HG03432 (cell line): ENCODE measurements around the gene OSBPL6.
A peak's percentile ranks its signal among the peaks of the same experiment; 100 is the strongest.
"Not testable (repeated sequence)": the region's sequence is repeated elsewhere in the genome, so short reads cannot be mapped to it uniquely, and the experiment has no call there.

Experiments used
- ATAC-seq: cut with Tn5 transposase; IDR thresholded peaks from one replicate; pipeline ENCODE4 v1.9.1; 2021; ENCODE audit warnings: mild to moderate bottlenecking, moderate library complexity; ENCODE audit not compliant: unreplicated experiment

The OSBPL6 gene

DNA sequence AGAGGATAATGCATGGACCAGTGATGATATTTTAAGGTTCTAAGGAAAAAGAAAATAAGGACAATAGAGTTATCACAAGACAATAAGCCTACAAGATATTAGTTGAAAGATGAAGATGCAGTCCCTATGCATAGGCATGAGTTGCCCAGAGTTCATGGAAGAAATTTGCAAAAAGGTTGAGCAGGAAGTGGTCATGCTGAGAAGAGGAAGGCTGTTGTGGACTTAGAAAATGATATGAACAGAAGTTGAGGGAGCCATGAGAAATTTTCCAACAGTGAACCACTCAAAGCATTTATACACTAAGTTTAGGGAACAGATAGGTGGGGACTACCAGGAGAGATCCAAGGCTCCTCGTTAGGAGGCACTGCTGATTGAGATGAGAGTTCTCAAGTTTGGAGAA lies 3.5 kb downstream of the OSBPL6 start:
- ATAC-seq: no peak

DNA sequence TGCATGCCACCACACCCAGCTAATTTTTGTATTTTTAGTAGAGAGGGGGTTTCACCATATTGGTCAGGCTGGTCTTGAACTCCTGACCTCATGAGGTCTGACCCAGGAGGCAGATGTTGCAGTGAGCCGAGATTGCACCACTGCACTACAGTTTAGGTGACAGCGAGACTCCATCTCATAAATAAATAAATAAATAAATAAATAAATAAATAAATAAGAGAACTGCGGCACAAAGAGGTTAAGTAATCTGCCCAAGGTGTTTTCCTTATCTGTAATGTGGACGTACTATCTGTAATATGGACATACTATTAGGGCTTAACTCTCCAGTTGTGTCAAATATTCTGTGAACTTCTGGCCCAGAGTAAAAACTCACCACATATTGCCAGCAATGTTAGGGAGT lies 4.1 kb downstream of the OSBPL6 start:
- ATAC-seq: not testable (repeated sequence)

DNA sequence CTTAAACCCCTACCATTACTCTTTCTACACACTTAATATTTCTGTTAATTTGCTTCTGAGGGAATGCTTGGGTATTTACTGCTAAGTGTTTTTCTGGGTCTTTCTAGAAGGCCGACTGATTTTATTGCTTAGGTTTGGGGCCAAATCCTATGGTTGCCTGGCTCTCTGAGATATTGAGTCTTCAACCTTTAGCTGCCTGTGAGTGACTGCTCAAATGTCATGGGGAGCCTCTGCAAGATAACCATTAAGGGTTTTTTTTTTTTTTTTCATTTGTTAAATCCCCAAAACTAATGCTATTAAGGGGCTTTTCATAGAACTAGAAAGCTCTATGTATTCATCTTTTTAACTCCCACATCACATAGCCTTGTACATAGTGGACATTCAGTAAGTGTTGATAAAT lies 5.0 kb downstream of the OSBPL6 start:
- no peak for ATAC-seq

DNA sequence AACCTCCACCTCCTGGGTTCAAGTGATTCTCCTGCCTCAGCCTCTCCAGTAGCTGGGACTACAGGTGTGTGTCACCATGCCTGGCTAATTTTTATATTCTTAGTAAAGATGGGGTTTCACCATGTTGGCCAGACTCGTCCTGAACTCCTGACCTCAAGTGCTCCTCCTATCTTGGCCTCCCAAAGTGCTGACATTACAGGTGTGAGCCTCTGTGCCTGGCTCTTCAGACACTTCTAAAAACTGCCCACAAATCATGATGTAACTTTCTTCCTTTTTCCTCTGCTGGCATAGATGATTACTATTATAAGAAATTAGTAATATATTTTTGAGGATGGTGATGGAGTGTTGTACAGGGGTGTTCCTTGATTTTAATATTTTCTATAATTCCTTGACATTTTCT lies 6.0 kb downstream of the OSBPL6 start:
- ATAC-seq: no peak

DNA sequence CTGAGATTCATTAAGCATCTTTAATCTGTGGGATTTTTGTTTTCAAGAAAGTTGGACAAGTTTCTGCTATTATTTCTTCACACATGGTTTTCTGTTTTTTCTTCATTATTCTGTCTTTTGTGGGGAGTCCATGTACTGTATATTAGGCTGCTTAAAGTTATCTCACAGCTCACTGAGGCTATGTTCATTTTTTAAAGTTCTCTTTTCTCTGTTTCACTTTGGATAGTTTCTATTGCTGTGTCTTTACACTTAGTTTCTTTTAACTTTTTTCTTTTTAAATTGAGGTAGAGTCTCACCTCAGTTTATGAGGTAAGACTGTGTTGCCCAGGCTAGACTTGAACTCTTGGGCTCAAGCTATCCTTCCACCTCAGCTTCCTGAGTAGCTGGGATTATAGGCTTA lies 8.6 kb downstream of the OSBPL6 start:
- ATAC-seq: peak; percentile 64

DNA sequence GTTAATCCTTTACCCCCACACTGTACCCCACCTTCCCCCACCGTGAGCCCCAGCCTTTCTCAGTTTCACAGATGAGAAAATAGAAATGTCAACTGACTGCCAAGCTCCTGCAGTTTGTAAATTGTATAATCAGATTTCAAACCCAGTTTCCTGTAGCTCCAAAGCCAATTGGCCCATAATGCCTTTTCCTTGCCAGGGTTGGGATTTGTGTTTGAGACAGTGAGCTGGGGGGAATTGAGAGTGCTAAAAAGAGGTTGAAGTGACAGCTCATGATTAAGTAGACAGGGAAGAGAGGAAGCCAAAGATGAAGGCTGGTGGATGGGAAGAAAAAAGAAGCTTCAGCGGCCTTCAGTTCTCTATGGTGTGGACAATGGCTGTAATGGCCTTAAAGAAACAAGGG lies 10.7 kb downstream of the OSBPL6 start:
- ATAC-seq: no peak

GRCh38 chr2:178205853-178206521 lies 11.7 kb downstream of the OSBPL6 start:
- ATAC-seq: no peak

GRCh38 chr2:178208336-178208735 lies 14.0 kb downstream of the OSBPL6 start:
- no peak for ATAC-seq

DNA sequence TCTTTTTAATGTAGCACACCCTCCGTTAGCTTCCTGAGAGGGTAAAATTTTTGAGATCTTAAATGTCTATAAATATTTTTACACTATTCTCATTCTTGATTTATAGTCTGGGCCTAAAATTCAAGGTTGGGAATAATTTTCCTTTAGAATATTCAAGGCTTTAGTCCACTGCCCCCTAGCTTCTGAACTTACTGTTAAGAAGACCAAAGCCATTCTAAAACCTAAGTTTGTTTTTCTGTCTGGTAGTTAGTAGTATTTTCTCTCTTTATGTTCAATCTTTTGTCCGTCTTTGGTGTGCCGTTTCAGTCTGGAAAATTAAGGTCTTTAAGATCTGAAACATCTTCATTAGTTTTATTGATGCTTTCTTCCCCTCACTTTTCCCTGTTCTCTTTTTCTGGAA lies 14.5 kb downstream of the OSBPL6 start:
- ATAC-seq: no peak

DNA sequence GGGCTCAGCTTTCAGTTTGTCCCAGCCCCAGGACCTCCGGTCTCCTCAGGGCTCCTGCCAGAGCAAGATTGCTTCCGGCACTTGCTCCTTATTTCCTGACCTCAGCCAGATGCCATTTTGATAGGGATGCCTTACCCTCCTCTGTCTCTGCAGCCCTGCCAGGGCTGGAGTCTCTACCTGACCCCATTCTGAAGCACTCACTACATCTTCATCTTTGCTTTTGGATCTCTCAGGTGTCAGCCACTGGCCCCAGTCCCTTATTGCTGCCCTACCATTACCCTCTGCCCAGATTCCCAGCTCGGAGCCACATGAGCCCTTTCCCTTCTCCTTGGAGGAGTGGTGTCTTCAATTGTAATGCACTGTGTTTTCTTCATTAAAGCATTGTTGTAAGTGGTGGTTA lies 17.1 kb downstream of the OSBPL6 start:
- no peak for ATAC-seq

DNA sequence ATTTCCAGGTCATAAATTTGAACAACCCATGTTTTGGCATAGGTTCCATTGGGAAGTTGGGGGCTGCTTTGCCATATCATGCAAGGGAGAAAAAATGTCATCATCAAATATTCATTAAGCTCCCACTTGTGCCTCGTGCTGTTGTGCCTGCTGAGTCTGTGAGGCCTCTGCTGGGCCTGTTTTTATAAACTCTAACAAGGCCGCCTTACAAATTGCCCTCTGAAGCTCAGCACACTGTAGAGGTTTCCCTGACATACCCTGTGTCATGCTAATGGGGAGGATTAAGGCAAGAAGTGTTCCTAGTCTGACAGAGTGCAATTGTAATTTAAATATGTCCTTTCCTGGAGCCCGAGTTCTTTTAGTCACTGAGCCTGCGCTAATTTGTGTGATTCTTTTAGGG lies 17.6 kb downstream of the OSBPL6 start:
- ATAC-seq: no peak

- no peak for ATAC-seq
Observed at GRCh38 chr2:178213991-178214390, 19.7 kb downstream of the OSBPL6 start.

DNA sequence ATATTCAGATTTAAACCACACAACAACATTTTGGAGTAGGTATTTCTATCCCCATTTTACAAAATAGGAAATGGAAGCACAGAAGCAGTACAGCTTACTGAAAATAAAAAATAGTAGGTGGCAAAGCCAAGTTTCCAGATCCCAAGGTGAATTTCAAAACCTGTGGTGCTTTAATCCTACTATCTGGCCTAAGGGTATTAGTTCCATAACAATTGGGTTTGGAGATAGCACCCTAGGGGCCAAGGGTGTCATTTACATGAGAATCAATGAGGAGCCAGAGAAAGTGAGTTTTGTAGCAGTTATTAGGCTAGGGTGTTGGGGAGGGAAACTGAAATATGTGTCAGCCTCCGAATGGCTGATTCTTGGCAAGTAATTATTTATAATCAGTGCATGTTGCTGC lies 24.9 kb downstream of the OSBPL6 start:
- ATAC-seq: no peak

DNA sequence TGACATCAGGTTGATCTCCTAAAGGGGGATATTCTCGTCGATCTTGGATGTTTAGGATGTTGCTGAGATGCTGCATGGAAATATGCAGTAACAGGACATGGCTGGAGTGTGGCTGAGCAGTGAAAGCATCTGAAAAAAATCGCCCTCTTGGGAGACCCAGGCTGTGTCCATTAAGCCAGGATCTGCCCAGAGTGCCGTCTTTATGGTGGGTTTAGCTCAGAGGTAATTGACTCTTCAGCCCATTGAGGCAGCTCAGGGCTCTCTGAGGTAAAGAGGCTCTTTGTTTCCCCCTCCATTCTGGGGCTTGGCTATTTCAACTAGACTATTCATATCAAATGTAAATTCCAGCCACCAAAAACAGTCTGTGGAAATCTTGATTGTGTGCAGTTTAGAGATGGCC lies 26.5 kb downstream of the OSBPL6 start:
- ATAC-seq: no peak

DNA sequence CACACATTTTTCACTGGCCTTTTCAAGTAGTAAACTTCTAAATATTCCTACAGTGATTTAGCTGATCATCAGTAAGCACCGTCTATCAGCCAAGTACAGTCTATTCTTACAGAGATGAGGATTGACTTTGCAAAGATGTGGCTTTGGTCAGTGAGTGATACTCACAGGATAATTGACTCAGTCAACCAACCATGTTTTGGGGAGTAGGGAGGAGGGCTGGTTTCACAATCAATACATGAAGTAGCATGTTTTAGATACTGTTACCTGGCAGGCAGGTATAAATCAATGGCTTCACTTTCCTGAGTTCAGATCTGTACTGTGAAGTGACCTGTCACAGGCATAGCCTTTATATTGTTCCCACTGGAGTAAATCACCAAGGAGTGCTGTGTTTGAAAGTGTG lies 27.2 kb downstream of the OSBPL6 start:
- no peak for ATAC-seq

- no peak for ATAC-seq
Observed at GRCh38 chr2:178223806-178224205, 29.5 kb downstream of the OSBPL6 start.

GRCh38 chr2:178225006-178225805 lies 30.9 kb downstream of the OSBPL6 start:
- no peak for ATAC-seq

DNA sequence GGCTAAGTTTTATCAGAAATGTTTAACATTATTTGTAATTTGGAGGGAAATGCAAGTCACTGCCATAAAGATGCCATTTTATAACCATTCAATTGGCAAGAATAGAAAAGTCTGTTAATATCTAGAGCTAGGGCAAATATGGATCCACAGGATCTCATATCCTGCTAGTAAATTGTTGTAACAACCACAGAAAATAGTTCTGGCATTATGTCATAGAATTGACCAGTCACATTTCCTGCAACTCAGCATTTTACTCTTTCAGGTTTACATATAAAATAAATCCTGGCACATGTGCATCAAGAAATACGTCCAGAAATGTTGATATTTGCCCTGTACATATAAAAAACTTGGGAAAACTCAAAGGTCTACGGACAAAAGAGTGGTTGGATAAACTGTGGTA lies 32.9 kb downstream of the OSBPL6 start:
- ATAC-seq: no peak

DNA sequence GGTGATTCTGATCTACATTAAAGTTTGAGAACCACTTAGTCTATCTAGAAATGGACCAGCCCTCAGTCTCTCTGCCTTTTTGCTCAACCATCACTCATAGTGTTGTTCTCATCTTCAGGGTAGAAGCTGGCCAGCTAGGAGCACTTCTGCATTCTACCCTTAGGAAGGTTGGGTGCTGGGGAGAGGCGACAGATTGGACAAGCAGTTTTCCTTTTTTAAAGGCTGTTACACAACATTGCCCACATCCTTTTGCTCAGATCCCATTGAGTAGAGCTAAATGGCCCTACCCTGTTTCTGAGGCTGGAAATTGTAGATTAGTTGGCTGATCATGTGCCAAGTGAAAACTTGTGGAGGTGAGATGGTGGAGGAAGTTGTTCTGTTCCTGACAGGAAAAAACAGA lies 35.6 kb downstream of the OSBPL6 start:
- ATAC-seq: no peak

GRCh38 chr2:178230396-178230795 lies 36.1 kb downstream of the OSBPL6 start:
- no peak for ATAC-seq

DNA sequence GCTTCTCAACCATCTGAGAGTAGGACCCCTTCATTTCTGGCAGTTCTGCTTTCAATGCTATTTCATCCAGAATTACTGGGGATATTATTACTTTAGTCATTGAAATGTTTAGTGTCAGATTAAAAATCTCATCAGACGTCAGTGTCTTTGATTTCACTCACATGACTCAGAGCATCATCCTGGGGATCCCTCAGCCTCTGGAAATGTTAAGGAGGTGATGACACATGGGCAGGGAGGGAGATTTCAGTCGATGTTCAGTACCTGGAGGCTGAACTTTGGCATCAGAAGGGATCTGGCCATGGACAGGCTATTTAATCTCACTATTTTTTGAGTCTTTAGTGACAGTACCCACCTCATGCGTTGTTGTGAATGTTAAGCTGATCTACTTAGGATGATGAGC lies 39.1 kb downstream of the OSBPL6 start:
- ATAC-seq: no peak

DNA sequence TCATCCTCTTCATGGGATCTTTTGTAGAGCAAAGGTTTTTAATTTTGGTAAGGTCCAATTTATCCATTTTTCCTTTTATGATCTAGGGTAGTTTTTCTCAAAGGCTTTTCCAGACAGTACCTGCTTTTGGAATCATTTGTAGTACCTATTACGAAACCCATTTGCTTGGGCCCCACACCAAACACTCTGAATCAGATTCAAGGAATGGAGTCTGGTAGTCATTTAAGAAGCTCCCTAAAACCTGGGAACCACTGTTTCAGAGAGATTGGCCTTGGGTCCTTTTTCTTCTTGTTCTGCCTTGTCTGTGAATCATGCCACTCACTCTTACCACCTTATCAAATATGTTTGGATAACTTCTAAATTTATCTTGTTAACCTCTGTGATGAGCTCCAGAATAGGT lies 40.3 kb downstream of the OSBPL6 start:
- ATAC-seq: no peak
